Psoas muscle (tissue), 8 donors: Measurements from ENCODE around the gene SNN. TPM values are rescaled to one million over a fixed set of nuclear protein-coding genes. Genes with fewer than 3 reads are reported as not detected.

ENCODE experiments used
- ATAC-seq, 4 donors: fragments of 200-7000 bp; cut with Tn5 transposase; one replicate each; pipeline ENCODE4 v1.9.1; 2020; ENCODE audit warnings: moderate library complexity in 3 of 4, mild to moderate bottlenecking in 2 of 4
- DNase-seq, 2 donors: peaks; one replicate each; pipeline ENCODE4 v3.0.0-alpha.2; 2020
- H3K27ac ChIP-seq: fragments of 200-600 bp; one replicate; pipeline ENCODE4 v1.8.0; 2022
- H3K27me3 ChIP-seq, 3 donors: fragments of 200-600 bp in 1 of 3; one replicate each; pipeline versions ENCODE4 v1.6.1 to v1.8.0; 2013 to 2022; ENCODE audit warnings: low read length in 2 of 3, mild to moderate bottlenecking in 2 of 3, moderate library complexity in 1 of 3; ENCODE audit not compliant: insufficient read depth in 3 of 3
- H3K36me3 ChIP-seq, 2 donors: fragments of 200-600 bp in 1 of 2; one replicate each; pipeline versions ENCODE4 v1.6.1 to v1.8.0; 2013 to 2022; ENCODE audit warnings: low read depth in 1 of 2, mild to moderate bottlenecking in 1 of 2, moderate library complexity in 1 of 2; ENCODE audit not compliant: insufficient read depth in 1 of 2
- H3K4me1 ChIP-seq: fragments of 200-600 bp; one replicate; pipeline ENCODE4 v1.8.0; 2022
- H3K4me3 ChIP-seq: fragments of 200-600 bp; one replicate; pipeline ENCODE4 v1.8.0; 2022; ENCODE audit warnings: mild to moderate bottlenecking
- H3K9me3 ChIP-seq: fragments of 200-600 bp; one replicate; pipeline ENCODE4 v1.8.0; 2022
- CTCF ChIP-seq: fragments of 200-600 bp; IDR thresholded peaks from one replicate; pipeline ENCODE4 v1.8.0; 2022; ENCODE audit warnings: antibody characterized with exemption
- WGBS, 3 donors: extraction: QIAGEN DNeasy Blood & Tissue Kit; methylation state at CpG; one replicate each; pipeline versions ENCODE4 v1.1.6 to v1.1.7; 2013; 5-methylcytosine and 5-hydroxymethylcytosine counted together
- intact Hi-C, 2 donors: fragments of 100-400 bp; cut with DNase I; formaldehyde crosslinking; loops; one replicate each; pipeline versions ENCODE4 v1.11.0 to v1.14.2; 2022
- polyA plus RNA-seq, 3 donors: library from polyadenylated mRNA; stranded (reverse); fragments of 200-250 nt; gene quantifications; one replicate each; pipeline ENCODE4 v1.2.3, GENCODE V29; 2013
- total RNA-seq, 4 donors: library from RNA; stranded (reverse); fragmentation: NEBNext Ultra II Directional in 2 of 4; extraction: Animal tissue kit (Norgen Biotek cat#: 25700) in 2 of 4; gene quantifications; one replicate each; pipeline versions ENCODE4 v1.2.1 to v1.2.4, GENCODE V29; 2021 to 2023
- donor health status: healthy with polysubstance abuse.
- donor health status: DM: no; HTN: no; CAD: no; lungs with moderate emphysema.
- donor health status: Bipolar disorder and iron deficiency.
- donor health status: healthy.
- donor health status: DM: yes; HTN: yes; CAD: no.
- donor health status: DM: no; HTN: no; CAD: no.
- donor health status: DM: no; HTN: no; CAD: no.
- donor health status: DM: yes; HTN: yes; CAD: no.

Gene SNN
- total and polyA plus RNA-seq, 7 donors = 30.3 to 152 (median 100) TPM

- no peaks in the 10 kb centered on the region for H3K27me3 ChIP-seq
- ATAC-seq = no peak
- H3K4me1 ChIP-seq = peaks cover 9% of the 10 kb centered on the region
- no peak for DNase-seq
- no peaks in the 10 kb centered on the region for H3K9me3 ChIP-seq
- H3K27ac ChIP-seq = no peak overlapping the region
- H3K4me3 ChIP-seq = no peak overlapping the region
- WGBS, 3 donors = 72 to 77% (median 76%) methylated on average over 18 of the region's 18 CpGs
- H3K36me3 ChIP-seq = no peaks in the 10 kb centered on the region
- TF ChIP-seq CTCF = no peak
- intact Hi-C loops = no loop called here
Observed at GRCh38 chr16:11650641-11651591, 17.3 kb upstream of the SNN start.

- 46 to 80% (median 47%) methylated on average over 8 of the region's 8 CpGs for WGBS, 3 donors
- H3K27ac ChIP-seq = no peak overlapping the region
- ATAC-seq (no peak), DNase-seq (no peak)
- H3K27me3 ChIP-seq = no peaks in the 10 kb centered on the region
- H3K4me1 ChIP-seq = peaks cover 9% of the 10 kb centered on the region
- H3K36me3 ChIP-seq = no peaks in the 10 kb centered on the region
- H3K9me3 ChIP-seq = no peaks in the 10 kb centered on the region
- intact Hi-C loops = no loop called here
- no peak overlapping the region for H3K4me3 ChIP-seq
- TF ChIP-seq CTCF = no peak
Observed at GRCh38 chr16:11651796-11652195, 16.5 kb upstream of the SNN start.

GRCh38 chr16:11655655-11656054, 12.6 kb upstream of the SNN start:
- TF ChIP-seq CTCF = no peak
- H3K27ac ChIP-seq = no peak overlapping the region
- H3K36me3 ChIP-seq = no peaks in the 10 kb centered on the region
- H3K4me3 ChIP-seq = no peak overlapping the region
- H3K27me3 ChIP-seq = no peaks in the 10 kb centered on the region
- ATAC-seq (no peak), DNase-seq (no peak)
- H3K4me1 ChIP-seq = peaks cover 9% of the 10 kb centered on the region
- H3K9me3 ChIP-seq = no peaks in the 10 kb centered on the region
- 93 to 97% (median 93%) methylated on average over 7 of the region's 7 CpGs for WGBS, 3 donors
- intact Hi-C loops = no loop called here

- Histone ChIP-seq H3K27ac (no peak overlapping the region), H3K4me1 (peaks cover 9% of the 10 kb centered on the region), H3K9me3 (no peaks in the 10 kb centered on the region), H3K4me3 (no peak overlapping the region), H3K36me3 (no peaks in the 10 kb centered on the region), H3K27me3 (no peaks in the 10 kb centered on the region)
- intact Hi-C loops = no loop called here
- 68 to 82% (median 78%) methylated on average over 8 of the region's 8 CpGs for WGBS, 3 donors
- TF ChIP-seq CTCF = no peak
- ATAC-seq (no peak), DNase-seq (no peak)
Observed at GRCh38 chr16:11657556-11657955, 10.7 kb upstream of the SNN start.
